ENCODE data around the gene GBP6. TPM values are rescaled to one million over a fixed set of nuclear protein-coding genes. Genes with fewer than 3 reads are reported as not detected.
"Not testable (repeated sequence)": the region's sequence is repeated elsewhere in the genome, so short reads cannot be mapped to it uniquely, and the experiment has no call there.

GBP6 gene
- total and polyA plus RNA-seq, 2 donors: 0.61 to 1.8 TPM

GRCh38 chr1:89429681-89430080 lies 65.8 kb downstream of the GBP6 start:
- not testable (repeated sequence) for H3K9me3 ChIP-seq (ENCODE audit: control insufficient read depth in 2 of 2, insufficient read depth in 1 of 2, low read length in 1 of 2); H3K36me3 ChIP-seq (ENCODE audit: control insufficient read depth in 2 of 2, insufficient read depth in 2 of 2, low read length in 1 of 2); H3K4me1 ChIP-seq (ENCODE audit: control insufficient read depth in 2 of 2, insufficient read depth in 2 of 2, low read length in 2 of 2); DNase-seq (ENCODE audit: low read depth in 6 of 9, low spot score in 9 of 9); H3K27me3 ChIP-seq (ENCODE audit: control insufficient read depth in 2 of 2, insufficient read depth in 1 of 2, low read length in 1 of 2); H3K4me3 ChIP-seq (ENCODE audit: low read length in 2 of 2); H3K27ac ChIP-seq (ENCODE audit: low read depth in 1 of 2, low read length in 1 of 2)
- WGBS: 92% methylated on average over 2 of the region's 4 CpGs

GRCh38 chr1:89433421-89433820 lies 69.6 kb downstream of the GBP6 start:
- WGBS: 77% methylated on average over 4 of the region's 4 CpGs
- Histone ChIP-seq H3K27me3 (ENCODE audit: control insufficient read depth in 2 of 2, insufficient read depth in 1 of 2, low read length in 1 of 2) (no peaks in the 10 kb centered on the region), H3K27ac (ENCODE audit: low read depth in 1 of 2, low read length in 1 of 2) (no peak overlapping the region), H3K4me1 (ENCODE audit: control insufficient read depth in 2 of 2, insufficient read depth in 2 of 2, low read length in 2 of 2) (no peaks in the 10 kb centered on the region), H3K4me3 (ENCODE audit: low read length in 2 of 2) (no peak overlapping the region), H3K36me3 (ENCODE audit: control insufficient read depth in 2 of 2, insufficient read depth in 2 of 2, low read length in 1 of 2) (no peaks in the 10 kb centered on the region), H3K9me3 (ENCODE audit: control insufficient read depth in 2 of 2, insufficient read depth in 1 of 2, low read length in 1 of 2) (peaks cover 0 to 4% of the 10 kb centered on the region in 2 donors)
- no peak for DNase-seq (ENCODE audit: low read depth in 6 of 9, low spot score in 9 of 9)

- not testable (repeated sequence) for H3K4me3 ChIP-seq (ENCODE audit: low read length in 2 of 2); H3K27ac ChIP-seq (ENCODE audit: low read depth in 1 of 2, low read length in 1 of 2); H3K9me3 ChIP-seq (ENCODE audit: control insufficient read depth in 2 of 2, insufficient read depth in 1 of 2, low read length in 1 of 2); H3K36me3 ChIP-seq (ENCODE audit: control insufficient read depth in 2 of 2, insufficient read depth in 2 of 2, low read length in 1 of 2); DNase-seq (ENCODE audit: low read depth in 6 of 9, low spot score in 9 of 9); H3K4me1 ChIP-seq (ENCODE audit: control insufficient read depth in 2 of 2, insufficient read depth in 2 of 2, low read length in 2 of 2); H3K27me3 ChIP-seq (ENCODE audit: control insufficient read depth in 2 of 2, insufficient read depth in 1 of 2, low read length in 1 of 2)
- 88% methylated on average over 9 of the region's 9 CpGs for WGBS
Observed at GRCh38 chr1:89434058-89434780, 70.4 kb downstream of the GBP6 start.

Other genes with a start within 250 kb of the GBP6 start
- 60.5 TPM for gene GBP2, start 237.9 kb upstream of the GBP6 start, total RNA-seq
- gene GBP2, start 237.9 kb upstream of the GBP6 start, polyA plus RNA-seq: 88.7 TPM
- 0.05 TPM for gene GBP7, start 188.1 kb upstream of the GBP6 start, total RNA-seq
- gene GBP7, start 188.1 kb upstream of the GBP6 start, polyA plus RNA-seq: 0.16 TPM
- 14.8 TPM for gene GBP4, start 165.1 kb upstream of the GBP6 start, total RNA-seq
- 17.9 TPM for gene GBP4, start 165.1 kb upstream of the GBP6 start, polyA plus RNA-seq
- 13.8 TPM for gene GBP5, start 91.2 kb upstream of the GBP6 start, total RNA-seq
- 14.7 TPM for gene GBP5, start 91.2 kb upstream of the GBP6 start, polyA plus RNA-seq
- 4.7 TPM for gene LRRC8B, start 160.8 kb downstream of the GBP6 start, total RNA-seq
- 3.5 TPM for gene LRRC8B, start 160.8 kb downstream of the GBP6 start, polyA plus RNA-seq

All from thymus (tissue), 11 donors.